C4-2B (cell line): ENCODE measurements around the gene AFG3L2.
"Not testable (repeated sequence)": the region's sequence is repeated elsewhere in the genome, so short reads cannot be mapped to it uniquely, and the experiment has no call there.

Source experiments
- H3K27ac ChIP-seq: fragments of 450-650 bp; 2 replicates; pipeline ENCODE4 v1.5.1; 2017
- CTCF ChIP-seq: fragments of 450-650 bp; conservative IDR thresholded peaks from 2 replicates; pipeline ENCODE4 v1.5.1; 2017; ENCODE audit warnings: mild to moderate bottlenecking
- ZFX ChIP-seq: fragments of 450-650 bp; IDR thresholded peaks from 2 replicates; pipeline ENCODE4 v1.6.1; 2017

Gene AFG3L2

DNA sequence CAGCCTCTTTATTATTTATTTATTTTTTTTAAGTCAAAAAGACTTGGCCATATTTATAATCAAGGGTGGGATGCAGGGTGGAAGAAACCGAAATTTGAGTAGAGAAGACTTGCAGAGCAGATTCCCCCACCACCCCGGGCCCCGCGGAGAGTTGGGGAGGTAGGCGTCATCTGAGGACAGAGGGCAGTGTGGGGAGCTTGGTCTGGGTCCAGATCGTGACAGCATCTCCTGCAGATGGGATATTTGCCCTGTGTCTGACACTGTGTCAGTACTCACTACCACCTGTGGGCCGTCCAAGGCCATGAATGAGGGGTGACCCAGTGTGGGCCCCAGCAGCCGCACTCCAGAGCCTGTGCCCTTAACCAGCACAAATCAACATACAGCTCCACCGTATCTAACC is 20.2 kb upstream of the AFG3L2 start:
- no peak overlapping the region for H3K27ac ChIP-seq
- TF ChIP-seq CTCF (no peak), ZFX (no peak)

GRCh38 chr18:12394428-12394827 is 17.4 kb upstream of the AFG3L2 start:
- peak; percentile 28 for TF ChIP-seq CTCF
- TF ChIP-seq ZFX = no peak
- H3K27ac ChIP-seq = no peak overlapping the region

- H3K27ac ChIP-seq = no peak overlapping the region
- TF ChIP-seq CTCF (no peak), ZFX (no peak)
Measured at GRCh38 chr18:12393998-12394397, 17.0 kb upstream of the AFG3L2 start.

- no peak overlapping the region for H3K27ac ChIP-seq
- TF ChIP-seq CTCF (no peak), ZFX (no peak)
Measured at GRCh38 chr18:12393510-12393909, 16.5 kb upstream of the AFG3L2 start.

GRCh38 chr18:12391487-12392165 is 14.6 kb upstream of the AFG3L2 start:
- TF ChIP-seq CTCF (peak; percentile 97), ZFX (no peak)
- no peak overlapping the region for H3K27ac ChIP-seq

GRCh38 chr18:12388442-12388841 is 11.4 kb upstream of the AFG3L2 start:
- TF ChIP-seq CTCF (no peak), ZFX (no peak)
- no peak overlapping the region for H3K27ac ChIP-seq

DNA sequence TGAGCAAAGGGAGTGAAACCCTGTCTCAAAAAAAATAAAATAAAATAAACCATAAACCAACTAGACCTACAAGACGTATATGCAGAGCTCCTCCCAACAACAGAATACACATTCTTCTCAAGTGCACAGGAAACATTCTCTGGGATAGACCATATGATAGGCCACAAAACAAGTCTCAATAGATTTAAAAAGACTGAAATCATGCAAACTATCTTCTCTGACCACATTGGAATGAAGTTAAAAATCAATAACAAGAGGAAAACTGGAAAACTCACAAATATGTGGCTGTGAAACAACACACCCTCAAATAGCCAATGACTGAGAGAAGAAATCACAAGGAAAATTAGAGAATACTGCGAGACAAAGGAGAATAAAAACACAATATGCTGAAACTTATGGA is 7.2 kb upstream of the AFG3L2 start:
- H3K27ac ChIP-seq = no peak overlapping the region
- no peak for TF ChIP-seq CTCF
- no peak for TF ChIP-seq ZFX

GRCh38 chr18:12383759-12384158 is 6.7 kb upstream of the AFG3L2 start:
- H3K27ac ChIP-seq = not testable (repeated sequence)

GRCh38 chr18:12382221-12382814 is 5.3 kb upstream of the AFG3L2 start:
- not testable (repeated sequence) for H3K27ac ChIP-seq

GRCh38 chr18:12378198-12378558 is 1.2 kb upstream of the AFG3L2 start:
- H3K27ac ChIP-seq = peak overlapping the region; percentile 98
